GM19395 (cell line): ENCODE measurements around the gene GAS7.
"Not testable (repeated sequence)": the region's sequence is repeated elsewhere in the genome, so short reads cannot be mapped to it uniquely, and the experiment has no call there.

ENCODE experiments used
- ATAC-seq: cut with Tn5 transposase; IDR thresholded peaks from one replicate; pipeline ENCODE4 v1.9.1; 2021; ENCODE audit warnings: mild to moderate bottlenecking, moderate library complexity; ENCODE audit not compliant: unreplicated experiment

The GAS7 gene

DNA sequence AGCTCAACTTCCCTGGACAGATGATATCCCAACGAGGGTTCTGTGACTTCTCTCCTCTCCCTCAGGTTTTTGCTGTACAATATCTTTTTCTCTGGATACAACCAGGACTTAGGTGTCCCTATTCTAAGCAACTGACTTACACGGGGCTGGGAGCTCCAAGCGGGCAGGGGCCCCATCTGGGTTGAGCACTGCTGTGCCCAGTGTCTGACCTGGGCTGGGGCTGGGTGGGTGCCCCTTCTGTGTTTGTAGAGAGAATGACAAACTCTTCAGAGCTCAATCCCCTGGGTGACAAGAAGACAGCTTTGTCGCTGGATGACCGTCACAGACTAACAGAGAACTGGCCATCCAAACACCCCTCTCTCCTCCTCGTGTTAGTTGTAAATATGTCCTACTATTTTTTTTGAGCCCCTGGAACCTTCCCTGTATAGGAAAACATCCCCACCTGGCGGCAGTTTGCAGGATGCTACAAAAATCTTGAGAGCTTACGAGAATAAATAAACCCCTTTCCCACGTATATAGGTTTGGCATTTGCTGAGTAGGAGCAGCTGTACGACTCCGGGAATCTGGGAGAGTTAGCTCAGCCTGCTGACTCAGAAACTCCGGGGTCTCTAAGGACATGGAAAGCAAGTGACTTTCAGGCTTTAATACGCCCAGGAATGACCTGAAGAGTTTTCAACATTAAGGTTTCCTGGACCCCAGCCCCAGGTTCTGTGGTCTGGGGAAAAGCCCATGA lies 269.6 kb downstream of the GAS7 start:
- no peak for ATAC-seq

GRCh38 chr17:9926150-9926804 lies 272.1 kb downstream of the GAS7 start:
- ATAC-seq: no peak

GRCh38 chr17:9925457-9925856 lies 272.9 kb downstream of the GAS7 start:
- ATAC-seq: no peak

DNA sequence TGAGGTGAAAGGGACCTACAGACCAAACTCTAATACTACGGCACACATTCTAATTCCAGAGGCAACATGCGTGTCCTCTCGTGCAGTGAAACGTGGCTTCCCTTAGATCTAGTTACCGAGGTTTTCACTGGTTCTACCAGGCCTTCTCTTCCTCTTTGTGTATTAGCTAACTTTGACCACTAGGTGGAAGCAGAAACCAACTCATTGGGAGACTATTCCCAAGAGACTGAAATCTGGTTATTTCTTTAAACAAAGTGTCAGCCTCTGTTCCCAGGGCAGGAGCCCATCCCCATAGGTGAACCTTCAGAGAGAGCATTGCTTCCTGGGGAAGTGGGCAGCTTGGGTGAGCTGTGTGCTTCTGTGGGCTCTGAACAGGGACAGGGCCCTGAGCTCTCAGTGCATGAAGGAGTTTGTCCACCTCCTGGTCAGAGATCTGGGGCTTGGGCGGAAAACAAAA lies 273.6 kb downstream of the GAS7 start:
- ATAC-seq: peak; percentile 71

DNA sequence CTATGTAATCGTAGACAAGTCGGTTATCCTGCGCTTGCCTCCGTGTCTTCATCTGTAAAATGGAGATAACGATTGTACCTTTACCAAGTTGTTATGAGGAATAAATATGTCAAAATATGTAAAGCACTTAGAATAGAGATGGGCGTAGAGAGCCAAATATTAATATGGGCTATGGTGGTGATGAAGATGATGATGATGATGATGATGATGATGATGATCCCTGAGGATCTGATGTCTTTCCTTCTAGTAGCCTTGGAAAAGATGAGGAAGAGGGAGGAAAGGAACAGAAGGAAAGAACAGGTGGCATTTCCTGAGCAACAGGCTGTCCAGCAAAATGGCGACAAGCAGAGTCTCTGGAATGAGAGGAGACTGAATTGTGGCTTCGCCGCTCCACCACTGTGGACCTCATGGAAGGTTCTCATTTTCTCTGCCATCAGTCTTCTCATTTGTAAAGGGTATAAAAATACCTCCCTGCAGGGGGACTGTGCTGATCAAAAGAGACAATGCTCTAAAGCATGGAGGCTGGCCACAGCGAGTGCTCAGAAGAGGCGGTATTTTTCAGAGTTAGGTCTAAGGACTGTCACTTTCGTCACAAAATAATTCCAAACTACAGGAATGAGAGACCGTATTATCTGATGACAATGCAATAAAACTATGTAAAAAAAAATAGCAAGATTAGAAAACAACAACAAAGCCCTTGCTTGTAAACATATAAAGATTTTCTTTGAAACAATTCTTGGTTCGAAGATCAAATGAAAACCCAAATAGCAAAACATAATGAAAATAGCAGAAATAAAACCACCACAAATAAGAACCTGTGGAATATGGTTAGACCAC lies 276.2 kb downstream of the GAS7 start:
- ATAC-seq: no peak

- not testable (repeated sequence) for ATAC-seq
These were observed 277.2 kb downstream of the GAS7 start for GRCh38 chr17:9921216-9921615.

- no peak for ATAC-seq
These were observed 279.5 kb downstream of the GAS7 start for GRCh38 chr17:9918804-9919352.

- ATAC-seq: no peak
These were observed 280.1 kb downstream of the GAS7 start for GRCh38 chr17:9918352-9918751.

DNA sequence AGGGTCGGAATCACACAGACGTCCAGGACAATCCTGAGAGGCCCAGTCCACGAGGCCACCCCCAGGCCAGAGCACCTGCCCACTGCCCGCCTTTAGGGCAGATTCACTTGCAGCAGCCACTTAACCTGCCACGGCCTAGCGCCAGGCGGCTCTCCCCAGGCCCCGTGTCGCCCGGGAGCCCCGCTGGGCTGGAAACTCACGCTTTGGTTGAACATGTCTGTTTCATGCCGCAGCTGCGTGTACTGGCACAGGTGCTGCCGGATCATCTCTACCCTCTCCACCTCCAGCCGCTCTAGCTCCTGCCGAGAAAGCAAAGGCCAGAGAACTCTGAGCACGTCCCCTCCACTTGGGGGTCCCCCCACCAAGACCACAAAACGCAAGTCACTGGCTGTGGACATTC lies 280.6 kb downstream of the GAS7 start:
- no peak for ATAC-seq

DNA sequence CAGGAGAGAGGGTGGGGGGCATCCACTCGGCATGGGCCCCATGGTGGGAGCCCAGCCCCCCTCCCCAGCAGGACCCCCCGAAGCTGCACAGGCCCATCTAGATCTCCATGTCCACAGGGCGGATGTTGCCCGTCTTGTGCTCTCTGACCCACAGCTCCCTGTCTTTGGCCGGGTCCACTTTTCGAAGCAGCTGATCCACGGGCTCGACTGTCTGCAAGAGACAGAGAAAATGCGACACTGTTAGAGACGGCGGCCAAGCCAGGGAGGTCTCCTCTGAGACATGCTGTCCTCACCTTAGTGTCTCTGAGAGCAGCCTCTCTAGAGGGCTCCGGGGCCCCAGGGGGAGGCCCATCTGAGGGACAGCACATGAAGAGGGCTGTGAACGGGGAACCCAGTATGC lies 281.3 kb downstream of the GAS7 start:
- ATAC-seq: no peak

- no peak for ATAC-seq
These were observed 282.3 kb downstream of the GAS7 start for GRCh38 chr17:9916108-9916507.

DNA sequence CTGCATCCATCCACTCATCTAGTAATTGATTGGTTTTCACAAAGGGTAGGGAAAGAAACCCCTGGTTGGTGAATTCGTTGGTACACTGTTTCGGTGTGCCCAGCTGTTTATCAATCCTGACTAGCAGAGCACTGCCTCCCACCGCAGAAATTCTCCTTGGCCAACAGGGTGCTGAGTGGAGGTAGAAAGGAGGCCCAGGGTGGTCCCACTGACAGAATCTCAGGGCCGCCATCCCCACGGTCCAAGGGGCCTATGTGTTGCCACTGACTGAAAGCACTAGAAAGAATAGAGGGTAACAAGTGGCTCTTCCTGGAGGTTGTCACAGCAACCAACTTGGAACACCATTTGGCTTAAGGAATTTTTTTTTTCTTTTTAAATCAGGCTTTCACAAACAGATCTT lies 284.9 kb downstream of the GAS7 start:
- ATAC-seq: no peak

DNA sequence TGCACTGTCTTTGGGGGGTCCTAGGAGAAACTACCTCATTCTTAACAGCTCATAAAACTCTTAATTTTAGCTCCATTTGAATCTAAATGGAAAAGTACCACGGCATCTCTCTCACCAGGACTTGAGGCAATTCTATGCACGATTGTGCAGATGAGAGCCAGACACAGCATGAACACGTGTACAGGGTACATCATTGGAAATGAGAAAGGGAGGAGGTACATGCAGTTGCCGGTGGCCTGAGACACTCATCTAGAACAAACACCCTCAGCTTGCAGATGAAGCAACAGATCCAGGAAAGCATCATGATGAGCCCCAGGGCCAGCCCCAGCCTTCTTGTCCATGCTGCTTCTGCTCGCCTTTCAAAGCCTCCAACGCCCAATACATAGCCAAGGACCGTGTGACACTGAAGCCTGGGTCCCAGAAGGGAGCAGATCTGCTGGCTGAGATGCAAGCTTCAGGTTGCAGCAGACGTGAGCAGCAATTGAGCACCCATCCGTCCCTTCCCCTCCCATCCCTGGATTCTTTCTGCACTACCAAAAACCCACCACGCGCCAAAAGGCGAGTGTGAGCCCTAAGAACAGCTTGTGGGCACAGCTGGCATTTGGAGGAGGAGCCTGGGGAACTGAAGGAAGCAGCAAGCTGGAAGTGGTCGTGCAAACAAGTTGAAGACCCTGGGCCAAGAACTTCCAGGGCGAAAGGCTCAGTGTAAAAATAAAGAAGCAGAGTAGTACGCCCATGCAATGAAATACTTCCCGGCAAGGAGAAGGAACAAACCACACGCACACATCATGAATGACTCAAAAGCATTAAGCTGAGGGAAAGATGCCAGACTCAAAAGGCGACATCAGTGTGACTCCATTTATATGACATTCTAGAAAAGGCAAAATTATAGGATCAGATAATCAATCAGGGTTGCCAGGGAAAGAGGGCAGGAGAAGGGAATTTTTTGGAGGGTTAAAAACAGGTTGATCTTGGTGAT lies 286.0 kb downstream of the GAS7 start:
- no peak for ATAC-seq

GRCh38 chr17:9911089-9911488 lies 287.3 kb downstream of the GAS7 start:
- no peak for ATAC-seq

DNA sequence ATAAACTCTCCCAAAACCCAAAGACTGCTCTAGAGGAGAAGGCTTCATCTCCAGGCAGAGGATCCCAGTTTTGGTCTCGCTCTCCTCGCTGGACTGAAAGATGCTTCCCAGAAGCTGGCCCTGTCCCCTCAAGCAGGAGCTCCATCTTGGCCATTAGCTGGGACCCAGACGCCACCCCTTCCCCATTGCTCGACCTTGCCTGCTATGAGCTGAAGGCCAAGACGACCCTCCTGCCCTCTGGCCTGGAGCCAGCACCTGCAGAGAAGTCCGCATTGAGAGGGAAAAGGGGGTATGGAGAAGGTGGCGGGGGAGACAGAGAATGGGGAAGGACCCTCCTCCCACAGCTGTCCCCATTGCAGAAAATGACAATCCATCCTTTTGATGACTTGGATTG lies 289.8 kb downstream of the GAS7 start:
- no peak for ATAC-seq

GRCh38 chr17:9907883-9908648 lies 290.3 kb downstream of the GAS7 start:
- ATAC-seq: no peak

GRCh38 chr17:9907131-9907530 lies 291.3 kb downstream of the GAS7 start:
- ATAC-seq: no peak

- no peak for ATAC-seq
These were observed 291.8 kb downstream of the GAS7 start for GRCh38 chr17:9906616-9907015.

DNA sequence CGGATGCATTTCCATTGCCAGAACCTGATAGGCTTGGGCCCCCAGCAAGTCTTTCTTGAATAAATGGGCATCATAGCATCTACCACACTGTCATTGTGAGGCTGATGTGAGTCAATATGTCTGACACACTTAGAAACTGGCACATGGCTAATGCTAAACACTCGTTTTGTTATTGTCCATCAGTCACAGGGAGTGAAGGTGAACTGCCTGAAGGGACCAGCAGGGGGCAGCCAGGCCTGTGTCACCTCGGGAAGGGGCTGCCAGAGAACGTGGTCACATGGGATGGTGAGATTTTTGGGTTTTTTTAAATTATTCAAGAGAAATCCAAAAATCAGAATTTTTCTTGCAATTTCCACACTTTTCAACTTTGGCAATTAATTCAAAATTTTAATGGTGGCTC lies 292.5 kb downstream of the GAS7 start:
- no peak for ATAC-seq

- ATAC-seq: no peak
These were observed 293.4 kb downstream of the GAS7 start, which contains the start of gene RCVRN for GRCh38 chr17:9905078-9905415. Gene RCVRN (minus strand): TSS chr17:9905271. CDS start chr17:9905180, 91 bp downstream.
